Stimulated activated naive CD8-positive, alpha-beta T cell treated with anti-CD3 and anti-CD28 coated beads, Interleukin-15, amount 100 ng/mL, for 72 hours (primary cell): Measurements from ENCODE around the gene PNLIPRP3.

Experiments used
- ATAC-seq: fragments of 150-1000 bp; cut with Tn5 transposase; 2 replicates; pipeline ENCODE4 v1.10.0; 2021; ENCODE audit warnings: mild to moderate bottlenecking, moderate library complexity
- DNase-seq, 2 donors: peaks; one replicate each; pipeline ENCODE4 v3.0.0; 2021 to 2022
- H3K27ac Mint-ChIP-seq, 2 donors: one replicate each; pipeline ENCODE4 v1.8.0; 2022; ENCODE audit warnings: mild to moderate bottlenecking in 2 of 2, mixed read lengths in 2 of 2, moderate library complexity in 2 of 2
- H3K27me3 Mint-ChIP-seq: one replicate; pipeline ENCODE4 v1.8.0; 2022; ENCODE audit warnings: mixed read lengths
- H3K4me1 Mint-ChIP-seq: one replicate; pipeline ENCODE4 v1.8.0; 2022; ENCODE audit warnings: mild to moderate bottlenecking, mixed read lengths
- H3K4me3 Mint-ChIP-seq, 2 donors: one replicate each; pipeline ENCODE4 v1.8.0; 2022; ENCODE audit warnings: mild to moderate bottlenecking in 2 of 2, mixed read lengths in 2 of 2, moderate library complexity in 1 of 2
- H3K9me3 Mint-ChIP-seq, 2 donors: one replicate each; pipeline ENCODE4 v1.8.0; 2022; ENCODE audit warnings: mixed read lengths in 2 of 2

The PNLIPRP3 gene

GRCh38 chr10:116522803-116523381 is 95.2 kb downstream of the PNLIPRP3 start:
- Mint-ChIP-seq H3K4me1 (no peaks in the 10 kb centered on the region), H3K4me3 (no peak overlapping the region), H3K27me3 (peaks cover 7% of the 10 kb centered on the region), H3K9me3 (no peaks in the 10 kb centered on the region), H3K27ac (no peak overlapping the region)
- ATAC-seq (no peak), DNase-seq (no peak)

- DNase-seq (no peak), ATAC-seq (no peak)
- Mint-ChIP-seq H3K4me3 (no peak overlapping the region), H3K9me3 (no peaks in the 10 kb centered on the region), H3K4me1 (no peaks in the 10 kb centered on the region), H3K27me3 (peaks cover 16% of the 10 kb centered on the region), H3K27ac (no peak overlapping the region)
Measured at GRCh38 chr10:116524736-116525135, 97.1 kb downstream of the PNLIPRP3 start.

GRCh38 chr10:116526219-116526618 is 98.6 kb downstream of the PNLIPRP3 start:
- DNase-seq (no peak), ATAC-seq (no peak)
- no peaks in the 10 kb centered on the region for H3K4me1 Mint-ChIP-seq
- no peak overlapping the region for H3K27ac Mint-ChIP-seq
- H3K27me3 Mint-ChIP-seq: peaks cover 9% of the 10 kb centered on the region
- H3K9me3 Mint-ChIP-seq: no peaks in the 10 kb centered on the region
- H3K4me3 Mint-ChIP-seq: no peak overlapping the region
